Stimulated activated CD4-positive, alpha-beta T cell treated with anti-CD3 and anti-CD28 coated beads, Interleukin-4, amount 100 ng/mL, for 4 hours (primary cell): ENCODE measurements around the gene FOXC2.

ENCODE experiments used
- DNase-seq, 2 experiments: peaks; one replicate each; pipeline ENCODE4 v3.0.0-alpha.2; 2020

Gene FOXC2

GRCh38 chr16:86566601-86566965, at the start of gene FOXC2:
TSS of gene FOXC2 (plus strand) at chr16:86566829. CDS start at chr16:86567336, 507 bp downstream.
- peak; percentile 44 to 53 for DNase-seq

- no peak for DNase-seq
Observed at GRCh38 chr16:86517033-86517432, 49.6 kb upstream of the FOXC2 start.

GRCh38 chr16:86517652-86518258, 48.9 kb upstream of the FOXC2 start:
- DNase-seq = no peak

GRCh38 chr16:86519007-86519648, 47.5 kb upstream of the FOXC2 start:
- no peak for DNase-seq

DNA sequence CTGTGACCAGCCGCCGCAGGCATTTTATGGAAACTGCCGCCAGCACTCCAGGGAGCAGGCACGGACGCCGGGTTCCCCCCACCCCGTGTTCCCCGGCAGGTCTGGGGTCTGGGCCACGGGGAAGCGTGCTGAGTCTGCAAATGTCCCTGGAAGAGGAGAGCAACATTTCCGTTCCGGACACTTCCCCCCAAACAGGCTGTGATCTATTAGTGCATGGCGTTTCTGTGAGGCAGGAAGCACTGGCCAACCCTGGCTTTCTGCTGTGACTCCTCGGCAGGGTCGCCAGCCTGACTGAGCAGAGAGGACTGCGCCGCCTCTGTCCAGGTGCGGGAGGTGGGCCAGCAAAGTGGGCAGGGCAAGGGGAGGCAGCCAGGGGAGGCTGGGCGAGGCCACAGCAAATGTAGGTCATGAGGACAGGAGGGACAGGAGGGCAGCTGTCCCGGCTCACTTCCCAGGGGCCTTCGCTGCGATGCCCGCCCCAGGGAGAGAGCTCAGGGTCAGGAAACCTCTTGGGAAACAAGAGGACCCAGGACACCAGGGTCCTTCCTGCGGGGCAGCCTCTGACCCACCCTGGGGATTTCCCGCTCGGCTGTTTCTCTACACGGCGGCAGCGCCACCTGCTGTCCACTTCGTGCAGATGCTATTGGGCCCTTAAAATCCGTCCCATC, 46.8 kb upstream of the FOXC2 start:
- DNase-seq = peak; percentile 38 to 55

DNA sequence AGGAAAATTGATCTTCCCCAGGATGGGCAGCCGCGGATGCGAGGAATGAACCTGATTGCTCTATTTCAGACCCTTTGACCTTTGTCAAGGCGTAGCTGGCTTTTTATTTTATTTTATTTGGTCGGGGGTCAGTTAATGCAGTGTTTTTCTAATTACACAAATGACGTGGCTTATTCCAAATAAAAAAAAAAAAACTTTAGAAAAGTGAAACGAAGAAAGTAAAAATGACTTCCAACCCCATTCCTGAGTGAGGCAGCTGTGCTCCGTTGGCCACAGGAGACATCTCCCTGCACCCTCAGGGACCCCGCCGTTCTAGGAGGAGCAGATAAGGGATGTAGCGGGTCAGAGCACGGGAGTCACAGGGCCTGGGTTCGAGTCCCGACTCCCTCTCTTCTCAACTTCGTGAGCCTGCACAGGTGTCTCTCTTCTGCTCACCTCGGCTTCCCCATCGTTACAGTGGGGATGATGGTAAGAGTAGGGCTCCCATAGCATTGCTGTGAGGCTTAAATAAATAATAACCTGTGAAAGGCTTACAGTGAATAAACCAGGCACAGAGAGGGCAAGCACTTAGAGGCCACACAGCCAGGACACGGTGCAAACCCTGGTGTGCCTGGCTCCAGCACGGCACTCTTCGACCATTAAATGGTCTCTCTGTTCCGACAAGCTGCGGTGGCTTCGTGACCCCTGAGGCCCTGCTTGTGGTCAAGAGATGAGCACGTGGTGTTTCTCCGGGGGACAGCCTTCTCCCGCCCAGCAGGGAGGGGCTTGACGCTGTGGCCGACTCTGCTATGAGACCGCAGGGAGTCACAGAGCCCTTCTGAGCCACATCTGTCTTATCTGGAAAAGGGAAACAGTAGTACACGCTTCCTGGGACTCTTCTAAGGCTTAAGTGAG, 46.1 kb upstream of the FOXC2 start:
- DNase-seq = no peak

GRCh38 chr16:86521236-86522197, 45.1 kb upstream of the FOXC2 start:
- DNase-seq = no peak

DNA sequence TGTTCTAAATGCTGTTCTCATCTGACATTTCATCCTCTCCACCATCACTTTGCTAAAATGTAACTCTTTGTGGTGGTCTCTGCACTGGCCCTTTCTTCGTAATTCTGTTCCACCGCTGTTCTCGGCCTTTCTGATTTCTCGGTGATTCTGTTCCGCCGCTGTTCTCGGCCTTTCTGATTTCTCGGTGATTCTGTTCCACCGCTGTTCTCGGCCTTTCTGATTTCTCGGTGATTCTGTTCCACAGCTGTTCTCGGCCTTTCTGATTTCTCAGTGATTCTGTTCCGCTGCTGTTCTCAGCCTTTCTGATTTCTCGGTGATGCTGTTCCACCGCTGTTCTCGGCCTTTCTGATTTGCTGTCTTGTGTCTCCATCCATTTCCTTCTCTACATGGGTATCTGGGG, 44.0 kb upstream of the FOXC2 start:
- DNase-seq = no peak

DNA sequence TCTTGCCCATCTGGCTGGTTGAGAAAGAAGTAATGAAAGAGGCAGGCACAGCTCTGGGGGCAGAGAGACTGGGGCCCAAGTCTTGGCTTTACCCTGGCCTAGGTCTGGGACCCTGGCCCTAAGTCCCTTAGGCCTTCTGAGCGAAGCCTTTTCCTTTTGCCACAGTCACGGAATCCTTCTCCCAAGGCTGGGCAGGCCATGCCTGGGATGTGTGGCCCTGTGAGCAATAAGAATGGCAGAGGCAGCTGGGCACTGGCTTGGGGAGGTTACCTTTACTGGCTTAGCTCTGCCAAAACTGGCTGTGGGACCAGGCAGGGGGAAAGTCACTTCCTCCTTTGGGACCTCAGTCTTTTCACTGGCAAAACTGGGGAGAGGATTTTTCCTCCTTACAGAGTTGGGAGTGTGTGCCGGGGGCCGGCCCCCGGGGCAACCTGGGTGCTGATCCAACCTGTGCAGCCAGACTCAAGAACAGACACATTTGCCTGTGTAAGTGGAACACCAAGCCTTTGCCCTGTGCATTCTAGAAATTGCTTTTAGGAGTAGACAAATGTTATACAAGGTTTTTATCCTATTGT, 43.4 kb upstream of the FOXC2 start:
- DNase-seq = no peak

- DNase-seq = no peak
Observed at GRCh38 chr16:86524029-86524428, 42.6 kb upstream of the FOXC2 start.

DNA sequence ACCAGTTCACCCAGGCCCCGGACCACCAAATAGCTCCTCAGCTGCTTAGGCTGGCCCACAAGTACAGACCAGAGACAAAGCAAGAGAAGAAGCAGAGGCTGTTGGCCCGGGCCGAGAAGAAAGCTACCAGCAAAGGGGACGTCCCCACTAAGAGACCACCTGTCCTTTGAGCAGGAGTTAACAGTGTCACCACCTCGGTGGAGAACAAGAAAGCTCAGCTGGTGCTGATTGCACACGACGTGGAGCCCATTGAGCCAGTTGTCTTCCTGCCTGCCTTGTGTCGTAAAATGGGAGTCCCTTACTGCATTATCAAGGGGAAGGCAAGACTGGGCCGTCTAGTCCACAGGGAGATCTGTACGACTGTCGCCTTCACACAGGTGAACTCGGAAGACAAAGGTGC, 40.9 kb upstream of the FOXC2 start:
- no peak for DNase-seq

- no peak for DNase-seq
Observed at GRCh38 chr16:86527366-86527765, 39.3 kb upstream of the FOXC2 start.

DNA sequence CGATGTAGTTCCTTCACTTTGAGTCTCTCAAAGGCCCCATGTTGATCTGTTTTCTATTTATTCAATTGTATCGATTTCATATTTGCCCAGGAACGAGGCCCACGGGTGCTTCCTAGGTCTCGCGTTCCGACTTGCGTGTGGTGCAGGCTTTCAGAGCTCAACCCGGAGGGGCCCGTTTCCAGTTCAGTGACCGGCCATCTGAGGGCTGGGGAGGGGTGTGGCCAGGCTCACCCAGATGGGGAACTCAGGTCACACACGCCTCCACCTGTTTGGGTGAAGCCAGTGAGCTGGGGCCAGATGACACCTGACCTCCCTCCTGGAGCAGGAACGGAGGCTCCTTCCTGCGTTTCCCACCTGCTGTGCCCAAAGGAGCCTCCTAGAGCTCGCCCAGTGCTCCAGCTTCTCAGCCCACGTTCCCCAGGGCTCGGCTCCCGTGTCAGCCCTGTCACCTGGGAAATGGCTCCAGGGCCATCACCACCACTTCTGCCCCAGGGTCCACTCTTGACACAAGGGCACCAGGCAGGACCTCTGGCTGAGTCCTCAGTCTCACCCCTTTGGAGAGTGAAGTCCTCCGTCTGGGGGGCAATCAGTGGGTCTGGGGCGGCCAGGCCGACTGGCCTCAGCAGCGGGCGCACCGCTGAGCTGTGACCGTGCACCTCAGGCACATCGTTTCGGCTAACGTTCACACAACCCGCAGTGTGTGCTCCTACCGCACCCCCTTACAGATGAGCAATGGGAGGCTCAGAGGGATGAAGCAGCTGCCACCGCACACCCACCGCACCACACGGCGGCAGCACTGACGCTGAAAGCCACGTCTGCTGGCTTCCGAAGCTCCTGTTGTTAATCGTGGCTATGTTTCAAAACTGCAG, 38.3 kb upstream of the FOXC2 start:
- DNase-seq = no peak

DNA sequence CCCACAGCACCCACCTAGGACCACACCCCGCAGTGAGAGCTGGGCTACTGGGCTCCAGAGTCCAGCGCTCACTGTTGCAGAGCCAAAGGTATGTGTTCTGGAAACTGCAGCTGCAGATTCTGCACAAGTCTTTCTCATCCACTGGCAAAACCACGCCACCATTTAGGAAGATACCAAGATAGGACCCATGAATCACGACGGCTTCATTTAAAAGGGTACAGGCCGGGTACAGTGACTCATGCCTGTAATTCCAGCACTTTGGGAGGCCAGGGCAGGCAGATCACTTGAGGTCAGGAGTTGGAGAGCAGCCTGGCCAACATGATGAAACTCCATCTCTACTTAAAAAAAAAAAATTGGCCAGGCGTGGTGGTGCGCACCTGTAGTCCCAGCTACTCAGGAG, 37.5 kb upstream of the FOXC2 start:
- DNase-seq = no peak

GRCh38 chr16:86530251-86531190, 36.1 kb upstream of the FOXC2 start:
- no peak for DNase-seq

GRCh38 chr16:86531191-86531545, 35.5 kb upstream of the FOXC2 start:
- DNase-seq = no peak

- DNase-seq = no peak
Observed at GRCh38 chr16:86531641-86532525, 34.7 kb upstream of the FOXC2 start.

DNA sequence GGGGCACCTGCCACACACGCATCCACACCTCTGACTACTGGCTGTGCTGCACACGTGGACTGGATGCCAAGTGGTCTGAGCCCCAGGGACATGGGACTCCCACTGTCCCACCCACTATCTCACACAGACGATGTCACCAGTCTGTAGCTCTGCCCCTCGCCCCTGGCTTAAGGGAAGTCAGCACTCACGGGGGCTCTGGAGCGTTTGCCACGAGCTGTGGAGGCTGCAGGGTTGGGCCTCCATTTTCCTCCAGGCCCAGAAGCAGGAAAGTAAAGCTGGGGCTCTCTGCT, 34.2 kb upstream of the FOXC2 start:
- DNase-seq = no peak

GRCh38 chr16:86533076-86533475, 33.6 kb upstream of the FOXC2 start:
- DNase-seq = no peak
